ENCODE data around the gene AKR1E2. TPM values are rescaled to one million over a fixed set of nuclear protein-coding genes. Genes with fewer than 3 reads are reported as not detected.

Gene AKR1E2
- total RNA-seq, 2 donors from 2014 or later = 0.26 to 14.5 TPM

DNA sequence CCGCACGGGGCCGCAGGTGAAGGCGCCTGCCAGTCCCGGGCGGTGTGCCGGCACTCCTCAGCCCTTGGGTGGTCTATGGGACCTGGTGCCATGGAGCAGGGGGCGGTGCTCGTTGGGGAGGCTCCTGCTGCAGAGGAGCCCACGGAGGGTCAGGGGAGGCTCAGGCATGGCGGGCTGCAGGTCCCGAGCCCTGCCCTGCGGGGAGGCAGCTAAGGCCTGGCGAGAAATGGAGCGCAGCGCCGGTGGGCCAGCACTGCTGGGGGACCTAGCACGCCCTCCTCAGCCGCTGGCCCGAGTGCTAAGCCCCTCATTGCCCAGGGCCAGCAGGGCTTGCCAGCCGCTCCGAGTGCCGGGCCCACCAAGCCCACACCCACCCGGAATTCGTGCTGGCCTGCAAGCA is 18.9 kb downstream of the AKR1E2 start:
- no peak for TF ChIP-seq POLR2A (IDR thresholded peaks at IDR 0.05)
- TF ChIP-seq, protein P1, sequence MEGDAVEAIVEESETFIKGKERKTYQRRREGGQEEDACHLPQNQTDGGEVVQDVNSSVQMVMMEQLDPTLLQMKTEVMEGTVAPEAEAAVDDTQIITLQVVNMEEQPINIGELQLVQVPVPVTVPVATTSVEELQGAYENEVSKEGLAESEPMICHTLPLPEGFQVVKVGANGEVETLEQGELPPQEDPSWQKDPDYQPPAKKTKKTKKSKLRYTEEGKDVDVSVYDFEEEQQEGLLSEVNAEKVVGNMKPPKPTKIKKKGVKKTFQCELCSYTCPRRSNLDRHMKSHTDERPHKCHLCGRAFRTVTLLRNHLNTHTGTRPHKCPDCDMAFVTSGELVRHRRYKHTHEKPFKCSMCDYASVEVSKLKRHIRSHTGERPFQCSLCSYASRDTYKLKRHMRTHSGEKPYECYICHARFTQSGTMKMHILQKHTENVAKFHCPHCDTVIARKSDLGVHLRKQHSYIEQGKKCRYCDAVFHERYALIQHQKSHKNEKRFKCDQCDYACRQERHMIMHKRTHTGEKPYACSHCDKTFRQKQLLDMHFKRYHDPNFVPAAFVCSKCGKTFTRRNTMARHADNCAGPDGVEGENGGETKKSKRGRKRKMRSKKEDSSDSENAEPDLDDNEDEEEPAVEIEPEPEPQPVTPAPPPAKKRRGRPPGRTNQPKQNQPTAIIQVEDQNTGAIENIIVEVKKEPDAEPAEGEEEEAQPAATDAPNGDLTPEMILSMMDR (IDR thresholded peaks at IDR 0.05) = no peak
- Histone ChIP-seq H3K27me3 (no peaks in the 10 kb centered on the region), H3K36me3 (replicated peaks in 1 of 2; ENCODE audit: insufficient read depth in 1 of 2, low read depth in 2 of 2) (no peaks in the 10 kb centered on the region), H3K9me3 (no peaks in the 10 kb centered on the region), H3K4me3 (no peak overlapping the region), H3K4me1 (peaks cover 6% of the 10 kb centered on the region), H3K27ac (no peak overlapping the region)
- ATAC-seq (no peak), DNase-seq (no peak)
- WGBS, 2 donors = 96% methylated on average over 24 of the region's 25 CpGs; no CpG with 5 or more reads in 1 of the 2 donors
- intact Hi-C loops (cut with DNase I) = loop anchor here (5.0 kb wide), 1 partner anchor 442 kb away; no protein-coding TSS in a partner anchor

DNA sequence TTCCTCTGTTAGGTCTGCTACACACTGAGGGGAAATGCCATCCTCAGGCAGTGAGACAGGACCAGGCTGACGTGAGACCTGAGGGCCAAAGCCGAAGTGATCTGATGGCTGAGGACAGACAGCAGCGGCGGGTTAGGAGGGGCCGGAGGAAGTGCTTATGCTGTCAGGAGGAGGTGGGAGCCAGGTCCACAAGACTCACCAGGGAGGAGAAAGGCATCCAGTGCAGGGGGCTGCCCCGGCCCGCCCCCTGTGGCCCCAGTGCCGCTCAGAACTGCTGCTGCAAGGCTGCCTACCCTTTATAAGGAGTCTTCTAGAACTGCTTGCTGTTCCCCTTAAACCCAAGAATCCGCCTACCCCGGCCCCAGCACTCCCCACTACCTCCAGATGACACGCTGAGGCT is 19.8 kb downstream of the AKR1E2 start:
- intact Hi-C loops (cut with DNase I) = loop anchor here (5.0 kb wide), 1 partner anchor 442 kb away; no protein-coding TSS in a partner anchor
- Histone ChIP-seq H3K4me3 (no peak overlapping the region), H3K27me3 (no peaks in the 10 kb centered on the region), H3K4me1 (peaks cover 12% of the 10 kb centered on the region), H3K9me3 (no peaks in the 10 kb centered on the region), H3K36me3 (replicated peaks in 1 of 2; ENCODE audit: insufficient read depth in 1 of 2, low read depth in 2 of 2) (no peaks in the 10 kb centered on the region), H3K27ac (no peak overlapping the region)
- no peak for ATAC-seq
- WGBS, 2 donors = 85 to 98% methylated on average over 7 to 11 of the region's 11 CpGs
- TF ChIP-seq, protein P1 (IDR thresholded peaks at IDR 0.05) = no peak
- TF ChIP-seq POLR2A (IDR thresholded peaks at IDR 0.05) = no peak
- DNase-seq = no peak

DNA sequence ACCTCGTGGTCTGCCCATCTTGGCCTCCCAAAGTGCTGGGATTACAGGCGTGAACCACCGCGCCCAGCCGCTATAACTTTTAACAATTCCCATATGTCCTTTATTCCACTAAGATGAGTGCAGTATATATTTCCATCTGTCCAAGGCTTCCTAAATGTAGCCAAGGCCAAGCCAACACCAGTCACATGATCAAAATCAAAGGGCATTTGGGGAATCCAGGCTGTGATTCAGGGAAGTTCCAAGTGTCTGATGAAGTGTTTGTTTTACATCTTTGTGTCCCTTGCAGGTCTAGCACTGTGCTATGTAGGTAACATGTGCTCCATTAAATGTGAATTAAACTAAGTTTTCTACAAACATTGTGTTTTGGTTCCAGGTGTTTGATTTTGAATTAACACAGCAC is 20.8 kb downstream of the AKR1E2 start:
- intact Hi-C loops (cut with DNase I) = loop anchor here (5.0 kb wide), 1 partner anchor 441 kb away; no protein-coding TSS in a partner anchor

DNA sequence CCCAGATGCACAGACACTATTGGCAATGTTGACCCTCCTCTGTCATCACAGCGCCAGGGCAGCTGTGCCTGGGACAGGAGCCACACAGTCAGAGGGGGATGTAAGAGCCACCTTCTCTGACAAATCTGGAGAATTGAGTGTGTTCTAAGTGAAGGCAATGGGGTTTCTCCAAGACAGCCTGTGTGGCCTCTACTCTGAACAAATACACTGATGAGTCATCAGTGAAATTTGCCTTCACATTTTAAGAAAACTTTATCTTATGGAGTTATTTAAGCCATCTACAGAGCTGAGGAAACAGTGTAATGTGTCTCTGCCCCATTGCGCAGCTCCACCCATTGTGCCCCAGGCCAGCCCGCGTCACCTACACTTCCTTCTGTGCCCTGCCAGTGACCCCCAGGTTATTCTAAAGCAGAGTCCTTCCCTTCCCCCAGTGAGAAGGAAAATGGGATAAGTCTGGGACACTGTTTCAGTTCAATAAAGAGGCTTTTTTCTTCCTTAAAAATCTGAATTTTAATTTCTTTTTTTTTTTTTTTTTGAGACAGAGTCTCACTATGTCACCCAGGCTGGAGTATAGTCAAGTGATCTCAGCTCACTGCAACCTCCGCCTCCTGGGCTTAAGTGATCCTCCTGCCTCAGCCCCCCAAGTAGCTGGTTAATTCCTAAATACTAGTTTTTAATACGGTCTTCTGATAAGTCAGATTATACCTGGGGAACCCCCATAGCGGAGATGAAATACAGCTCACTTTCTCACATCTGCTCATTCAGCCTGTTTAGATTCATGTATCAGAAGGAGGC is 21.8 kb downstream of the AKR1E2 start:
- Histone ChIP-seq H3K9me3 (no peaks in the 10 kb centered on the region), H3K27me3 (no peaks in the 10 kb centered on the region), H3K4me3 (no peak overlapping the region), H3K4me1 (peaks cover 30% of the 10 kb centered on the region), H3K36me3 (replicated peaks in 1 of 2; ENCODE audit: insufficient read depth in 1 of 2, low read depth in 2 of 2) (no peaks in the 10 kb centered on the region), H3K27ac (no peak overlapping the region)
- no peak for DNase-seq
- ATAC-seq = no peak
- intact Hi-C loops (cut with DNase I) = loop anchor here (5.0 kb wide), 1 partner anchor 440 kb away; no protein-coding TSS in a partner anchor
- WGBS, 2 donors = 81 to 89% methylated on average over 7 of the region's 7 CpGs
- TF ChIP-seq, protein P1 (IDR thresholded peaks at IDR 0.05) = no peak
- TF ChIP-seq POLR2A (IDR thresholded peaks at IDR 0.05) = no peak

More for the DNA sequence above, 20.8 kb downstream of the AKR1E2 start:
- DNase-seq = no peak
- TF ChIP-seq, protein P1 (IDR thresholded peaks at IDR 0.05) = no peak
- TF ChIP-seq POLR2A (IDR thresholded peaks at IDR 0.05) = no peak
- Histone ChIP-seq H3K4me3 (no peak overlapping the region), H3K4me1 (peaks cover 20% of the 10 kb centered on the region), H3K27ac (no peak overlapping the region), H3K9me3 (no peaks in the 10 kb centered on the region), H3K27me3 (no peaks in the 10 kb centered on the region), H3K36me3 (replicated peaks in 1 of 2; ENCODE audit: insufficient read depth in 1 of 2, low read depth in 2 of 2) (no peaks in the 10 kb centered on the region)
- no peak for ATAC-seq
- 71 to 95% methylated on average over 5 of the region's 5 CpGs for WGBS, 2 donors

Data from body of pancreas (tissue), 4 donors.